GM12878 (cell line): ENCODE data around the gene NHSL2. TPM values are rescaled to one million over a fixed set of nuclear protein-coding genes. Genes with fewer than 3 reads are reported as not detected.

Experiments
- ATAC-seq: fragments of 200-7000 bp; cut with Tn5 transposase; 3 replicates; pipeline ENCODE4 v1.9.1; 2020; ENCODE audit warnings: mild to moderate bottlenecking, moderate library complexity
- BruUV-seq: library from RNA; stranded (reverse); fragments of 400-500 nt; replicated peaks from 2 replicates; lab custom pipeline; 2021; lab: Mats Ljungman, UMichigan
- CTCF ChIA-PET: fragments of 300-600 bp; sonication (Branson Sonifier 250); formaldehyde crosslinking; extraction: SDS; loops from one replicate; lab custom pipeline; 2021; ENCODE audit warnings: inconsistent platforms; lab: Yijun Ruan, JAX
- POLR2A ChIA-PET: fragments of 350-600 bp; formaldehyde crosslinking; extraction: SDS; loops from one replicate; lab custom pipeline; 2021; ENCODE audit warnings: inconsistent platforms; lab: Charles Lee
- RAD21 ChIA-PET: fragments of 300-600 bp; sonication (Branson Sonifier 250); formaldehyde crosslinking; loops from one replicate; lab custom pipeline; 2023; ENCODE audit warnings: antibody characterized with exemption; ENCODE audit not compliant: unreplicated experiment; lab: Charles Lee
- SMC1A ChIA-PET: fragments of 300-600 bp; sonication (Branson Sonifier 250); formaldehyde crosslinking; loops from one replicate; lab custom pipeline; 2023; ENCODE audit not compliant: unreplicated experiment, uncharacterized antibody; lab: Charles Lee
- DNase-seq: peaks from one replicate; pipeline ENCODE4 v3.0.0-alpha.2; 2011; ENCODE audit warnings: low read depth, low spot score
- FAIRE-seq: peaks from 3 replicates; lab custom pipeline; 2011; peaks lifted over from hg19 to GRCh38; lab: Jason Lieb, UNC
- H2AFZ ChIP-seq: 2 replicates; pipeline ENCODE4 v1.6.0; 2011; ENCODE audit warnings: low read depth, low read length, control low read depth; ENCODE audit not compliant: control insufficient read depth
- H3K27ac ChIP-seq: 2 replicates; pipeline ENCODE4 v1.5.1; 2011; ENCODE audit warnings: control low read depth; ENCODE audit not compliant: control insufficient read depth, insufficient read depth
- H3K27me3 ChIP-seq, 2 experiments: replicated peaks in 1 of 2; 2 replicates each; pipeline versions ENCODE4 v1.6.0 to v1.6.1; 2011; ENCODE audit warnings: low read length in 1 of 2; ENCODE audit not compliant: control insufficient read depth in 2 of 2, insufficient read depth in 2 of 2
- H3K36me3 ChIP-seq, 2 experiments: 2 replicates each; pipeline ENCODE4 v1.5.1; 2011; ENCODE audit warnings: low read length in 1 of 2; ENCODE audit not compliant: control insufficient read depth in 2 of 2, insufficient read depth in 2 of 2
- H3K4me1 ChIP-seq: 2 replicates; pipeline ENCODE4 v1.6.1; 2011; ENCODE audit warnings: mild to moderate bottlenecking, low read length, moderate library complexity, mixed read lengths; ENCODE audit not compliant: control insufficient read depth, insufficient read depth
- H3K4me2 ChIP-seq: 2 replicates; pipeline ENCODE4 v1.6.0; 2011; ENCODE audit warnings: control low read depth; ENCODE audit not compliant: control insufficient read depth, insufficient read depth
- H3K4me3 ChIP-seq: fragments of 200-600 bp; sonication (generic); 2 replicates; pipeline ENCODE4 v1.5.1; 2016
- H3K79me2 ChIP-seq: 2 replicates; pipeline ENCODE4 v1.6.0; 2011; ENCODE audit warnings: low read length; ENCODE audit not compliant: control insufficient read depth, insufficient read depth
- H3K9ac ChIP-seq: 2 replicates; pipeline ENCODE4 v1.8.0; 2011; ENCODE audit warnings: low read length, control low read depth, mixed read lengths; ENCODE audit not compliant: control insufficient read depth, insufficient read depth
- H3K9me3 ChIP-seq: replicated peaks from 3 replicates; pipeline ENCODE4 v1.5.1; 2011; ENCODE audit warnings: mild to moderate bottlenecking, low read length; ENCODE audit not compliant: control insufficient read depth, insufficient read depth
- H4K20me1 ChIP-seq: 2 replicates; pipeline ENCODE4 v1.6.0; 2011; ENCODE audit not compliant: control insufficient read depth, insufficient read depth
- CHD4 ChIP-seq: fragments of 200-600 bp; sonication (generic); IDR thresholded peaks from 2 replicates; pipeline ENCODE4 v1.6.1; 2016; ENCODE audit warnings: mild to moderate bottlenecking
- E2F4 ChIP-seq: IDR thresholded peaks from 2 replicates; pipeline ENCODE4 v1.6.1; 2012; ENCODE audit warnings: low read depth, low read length, improper control_type of control experiment
- HSF1 ChIP-seq: fragments of 150-350 bp; IDR thresholded peaks from 2 replicates; pipeline ENCODE4 v1.6.1; 2014; ENCODE audit warnings: mild to moderate bottlenecking, low read depth, low read length
- IRF4 ChIP-seq: IDR thresholded peaks from 2 replicates; pipeline ENCODE4 v1.6.1; 2011; ENCODE audit warnings: low read depth, low read length
- LARP7 ChIP-seq: fragments of 450-650 bp; IDR thresholded peaks from 2 replicates; pipeline ENCODE4 v1.6.1; 2017; ENCODE audit warnings: mild to moderate bottlenecking
- NR2C1 ChIP-seq: fragments of 450-650 bp; IDR thresholded peaks from 2 replicates; pipeline ENCODE4 v1.6.1; 2017; ENCODE audit warnings: antibody characterized with exemption, mild to moderate bottlenecking, moderate library complexity
- ZNF217 ChIP-seq: fragments of 450-650 bp; IDR thresholded peaks from 2 replicates; pipeline ENCODE4 v1.6.1; 2017; ENCODE audit warnings: antibody characterized with exemption, mild to moderate bottlenecking
- ZNF687 ChIP-seq: fragments of 450-650 bp; IDR thresholded peaks from 2 replicates; pipeline ENCODE4 v1.6.1; 2017; ENCODE audit warnings: mild to moderate bottlenecking, moderate library complexity
- WGBS: methylation state at CpG from one replicate; pipeline ENCODE4 v1.1.6; 2016; ENCODE audit warnings: low lambda C conversion rate; ENCODE audit not compliant: insufficient replicate concordance, insufficient coverage; ENCODE audit errors: missing lambda C conversion rate; 5-methylcytosine and 5-hydroxymethylcytosine counted together
- in situ Hi-C: fragments of 300-500 bp; cut with MboI; formaldehyde crosslinking; loops from 9 replicates; pipeline ENCODE4 v1.14.3; 2018; ENCODE audit warnings: mixed read lengths
- intact Hi-C: fragments of 100-400 bp; cut with micrococcal nuclease; formaldehyde crosslinking; loops from one replicate; pipeline ENCODE4 v1.14.2; 2022; ENCODE audit not compliant: unreplicated experiment
- polyA plus RNA-seq, 11 experiments: library from polyadenylated mRNA; depleted of rRNA in 4 of 11; unstranded in 6 of 11; stranded (reverse) in 5 of 11; fragments of >200 nt; fragmentation: Nextera tagmentation in 4 of 11; fragmentation: Illumina TruSeq in 1 of 11; extraction: Ambion mirVana in 4 of 11; extraction: Trizol in 1 of 11; gene quantifications; 1 replicate in 1 of 11; 2 replicates in 10 of 11; pipeline versions ENCODE4 v1.2.1 to v1.2.3, GENCODE V29; 2011 to 2016; ENCODE audit warnings: inconsistent platforms in 2 of 11, missing spikeins in 2 of 11, low read depth in 1 of 11
- total RNA-seq, 4 experiments: library from RNA; depleted of rRNA in 3 of 4; stranded (reverse); fragments of >200 nt in 3 of 4; fragmentation: Illumina TruSeq in 1 of 4; extraction: Trizol in 1 of 4; gene quantifications; 2 replicates each; pipeline versions ENCODE4 v1.2.1 to v1.2.3, GENCODE V29; 2013 to 2021
- TF ChIP-seq, protein P1 (sequence below): IDR thresholded peaks from 2 replicates; pipeline ENCODE4 v1.6.1; 2012; ENCODE audit warnings: low read depth, low read length, improper control_type of control experiment
- TF ChIP-seq, protein P2 (sequence below): IDR thresholded peaks from 2 replicates; pipeline ENCODE4 v1.6.1; 2011; ENCODE audit warnings: borderline replicate concordance, low read depth, mild to moderate bottlenecking, moderate library complexity, mixed read lengths, low read length; ENCODE audit not compliant: insufficient read depth; ENCODE audit errors: extremely low read length

NHSL2 gene
- total and polyA plus RNA-seq, 10 of the 15 experiments (the other 5 are each of a cell fraction or from before 2014, with no cell fraction given), result 0.05 to 0.53 (median 0.07) TPM; not detected in 2

DNA sequence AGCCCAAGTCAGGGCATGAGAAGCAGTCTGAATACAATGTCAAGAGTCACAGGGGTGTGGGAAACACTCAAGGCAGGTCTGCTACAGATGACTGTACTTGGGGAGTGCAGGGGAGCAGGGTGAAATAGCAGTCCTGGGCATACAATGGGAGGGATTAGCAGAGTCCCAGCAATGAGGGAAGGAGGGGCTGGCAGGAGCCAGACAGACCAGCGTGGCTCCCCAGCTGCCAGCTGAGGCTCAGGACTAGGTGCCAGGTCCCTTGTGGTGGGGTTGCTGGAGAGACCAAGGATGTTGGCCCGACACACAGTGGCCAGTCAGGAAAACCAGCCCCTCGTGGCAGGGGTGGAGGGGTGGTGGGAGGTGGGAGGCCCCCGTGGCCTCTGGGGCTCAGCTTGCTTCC, 134.5 kb downstream of the NHSL2 start (continued):
- no peak for TF ChIP-seq HSF1
- no peak for TF ChIP-seq CHD4

DNA sequence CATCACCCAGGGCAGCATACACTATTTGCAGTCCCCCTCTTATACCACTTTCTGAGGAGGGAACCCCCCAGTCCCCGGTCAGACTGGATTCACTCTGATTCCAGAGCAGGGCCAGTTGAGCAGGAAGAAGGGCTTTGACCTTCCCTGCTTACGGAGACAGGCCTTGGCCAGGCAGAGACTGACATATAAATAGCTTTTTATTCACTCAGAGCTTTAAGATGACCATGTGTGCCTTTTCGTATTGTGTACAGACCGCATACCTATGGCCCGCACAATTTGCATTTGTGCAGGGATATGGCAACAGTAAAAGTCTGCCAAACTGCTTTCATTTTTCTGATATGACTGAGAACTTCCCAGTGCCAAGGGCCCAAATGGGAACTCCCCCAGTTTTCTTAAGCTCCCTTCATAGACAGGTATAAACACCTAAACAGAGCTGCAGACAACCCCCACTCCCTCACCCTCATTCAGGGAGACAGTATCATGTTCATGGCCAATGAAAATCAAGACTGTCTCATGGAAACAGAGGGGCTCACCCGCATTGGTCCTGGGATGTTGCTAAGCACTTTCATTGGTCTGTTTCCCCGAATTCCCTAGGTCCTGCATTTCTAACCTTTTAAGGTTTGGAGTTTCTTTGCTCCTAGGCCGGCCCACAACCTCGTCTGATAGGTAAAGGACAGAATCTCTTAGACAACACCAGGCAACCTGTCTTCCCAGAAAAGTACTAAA, 135.1 kb downstream of the NHSL2 start:
- no TSS peak for BruUV-seq
- H2AFZ ChIP-seq, result no peak overlapping the region
- ChIA-PET CTCF (no interaction called here), RAD21 (no interaction called here), SMC1A (no interaction called here), POLR2A (interaction anchor here (0.7 kb wide), 1 partner anchor 22 kb away, joined by 3 read pairs; no protein-coding TSS in a partner anchor)
- H3K79me2 ChIP-seq, result no peaks in the 10 kb centered on the region
- 42% methylated on average over 9 of the region's 9 CpGs for WGBS
- no peak overlapping the region for H3K4me2 ChIP-seq
- no peaks in the 10 kb centered on the region for H3K9me3 ChIP-seq
- no peaks in the 10 kb centered on the region; a peak in 2 of 4 replicates for H3K27me3 ChIP-seq
- FAIRE-seq (no peak), ATAC-seq (no peak), DNase-seq (no peak)
- H3K36me3 ChIP-seq, result no peaks in the 10 kb centered on the region
- H4K20me1 ChIP-seq, result no peaks in the 10 kb centered on the region
- intact Hi-C loops, result no loop called here
- no peaks in the 10 kb centered on the region for H3K4me1 ChIP-seq
- no peak overlapping the region for H3K4me3 ChIP-seq
- H3K27ac ChIP-seq, result no peak overlapping the region
- no peak overlapping the region for H3K9ac ChIP-seq
- in situ Hi-C loops, result no loop called here
- TF ChIP-seq ZNF217, result no peak
- TF ChIP-seq NR2C1, result no peak
- TF ChIP-seq, protein P1, sequence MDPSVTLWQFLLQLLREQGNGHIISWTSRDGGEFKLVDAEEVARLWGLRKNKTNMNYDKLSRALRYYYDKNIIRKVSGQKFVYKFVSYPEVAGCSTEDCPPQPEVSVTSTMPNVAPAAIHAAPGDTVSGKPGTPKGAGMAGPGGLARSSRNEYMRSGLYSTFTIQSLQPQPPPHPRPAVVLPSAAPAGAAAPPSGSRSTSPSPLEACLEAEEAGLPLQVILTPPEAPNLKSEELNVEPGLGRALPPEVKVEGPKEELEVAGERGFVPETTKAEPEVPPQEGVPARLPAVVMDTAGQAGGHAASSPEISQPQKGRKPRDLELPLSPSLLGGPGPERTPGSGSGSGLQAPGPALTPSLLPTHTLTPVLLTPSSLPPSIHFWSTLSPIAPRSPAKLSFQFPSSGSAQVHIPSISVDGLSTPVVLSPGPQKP, result no peak
- TF ChIP-seq ZNF687, result no peak
- TF ChIP-seq, protein P2, sequence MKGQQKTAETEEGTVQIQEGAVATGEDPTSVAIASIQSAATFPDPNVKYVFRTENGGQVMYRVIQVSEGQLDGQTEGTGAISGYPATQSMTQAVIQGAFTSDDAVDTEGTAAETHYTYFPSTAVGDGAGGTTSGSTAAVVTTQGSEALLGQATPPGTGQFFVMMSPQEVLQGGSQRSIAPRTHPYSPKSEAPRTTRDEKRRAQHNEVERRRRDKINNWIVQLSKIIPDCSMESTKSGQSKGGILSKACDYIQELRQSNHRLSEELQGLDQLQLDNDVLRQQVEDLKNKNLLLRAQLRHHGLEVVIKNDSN, result no peak
- no peak for TF ChIP-seq IRF4
- TF ChIP-seq LARP7, result no peak
- no peak for TF ChIP-seq E2F4
